Endometrium (tissue), 2 donors: ENCODE results near the gene PGP.
"Not testable (repeated sequence)": the region's sequence is repeated elsewhere in the genome, so short reads cannot be mapped to it uniquely, and the experiment has no call there.

Experiments used
- FAIRE-seq: peaks from 2 replicates; lab custom pipeline; 2012; peaks lifted over from hg19 to GRCh38; lab: Jason Lieb, UNC
- donor health status: control.
- donor health status: control.

The PGP gene

DNA sequence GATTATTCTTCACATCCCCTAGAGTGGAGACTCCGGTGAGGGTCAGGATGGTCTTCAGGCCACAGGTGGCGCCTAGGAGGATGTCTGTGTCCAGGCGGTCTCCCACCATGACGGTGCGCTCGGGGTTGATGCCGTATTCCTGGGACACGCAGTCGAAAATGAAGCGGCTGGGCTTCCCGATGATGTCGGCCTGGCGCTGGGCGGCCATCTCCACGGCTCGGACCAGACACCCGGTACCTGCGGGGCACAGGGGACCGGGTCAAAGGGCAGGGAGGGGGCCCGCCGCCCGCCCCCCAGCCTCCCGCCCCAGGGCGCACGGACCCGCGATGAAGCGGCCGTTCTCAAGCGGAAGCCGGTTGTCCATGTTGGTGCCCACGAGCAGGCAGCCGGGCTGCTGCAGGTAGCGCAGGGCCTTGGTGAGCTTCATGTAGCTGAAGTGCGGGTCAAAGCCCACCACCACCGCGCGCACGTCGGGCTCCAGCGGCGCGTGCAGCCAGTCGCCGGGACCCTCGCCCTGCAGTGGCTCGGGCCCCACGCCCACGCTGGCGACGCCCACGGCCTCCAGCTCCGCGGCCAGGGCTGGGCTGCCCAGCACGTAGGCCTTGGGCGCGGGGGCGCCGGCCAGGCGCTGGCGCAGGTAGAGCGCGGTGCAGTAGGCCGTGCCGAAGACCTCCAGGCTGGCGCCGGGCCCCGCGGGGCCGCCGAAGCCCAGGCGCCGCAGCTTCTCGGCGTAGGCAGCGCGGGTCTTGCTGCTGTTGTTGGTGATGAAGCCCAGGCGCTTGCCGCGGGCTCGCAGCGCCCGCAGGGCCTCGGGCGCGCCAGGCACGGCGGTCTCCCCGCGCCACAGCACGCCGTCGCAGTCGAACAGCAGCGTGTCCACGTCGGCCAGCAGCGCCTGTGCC, 572 bp downstream of the PGP start:
- no peak for FAIRE-seq

DNA sequence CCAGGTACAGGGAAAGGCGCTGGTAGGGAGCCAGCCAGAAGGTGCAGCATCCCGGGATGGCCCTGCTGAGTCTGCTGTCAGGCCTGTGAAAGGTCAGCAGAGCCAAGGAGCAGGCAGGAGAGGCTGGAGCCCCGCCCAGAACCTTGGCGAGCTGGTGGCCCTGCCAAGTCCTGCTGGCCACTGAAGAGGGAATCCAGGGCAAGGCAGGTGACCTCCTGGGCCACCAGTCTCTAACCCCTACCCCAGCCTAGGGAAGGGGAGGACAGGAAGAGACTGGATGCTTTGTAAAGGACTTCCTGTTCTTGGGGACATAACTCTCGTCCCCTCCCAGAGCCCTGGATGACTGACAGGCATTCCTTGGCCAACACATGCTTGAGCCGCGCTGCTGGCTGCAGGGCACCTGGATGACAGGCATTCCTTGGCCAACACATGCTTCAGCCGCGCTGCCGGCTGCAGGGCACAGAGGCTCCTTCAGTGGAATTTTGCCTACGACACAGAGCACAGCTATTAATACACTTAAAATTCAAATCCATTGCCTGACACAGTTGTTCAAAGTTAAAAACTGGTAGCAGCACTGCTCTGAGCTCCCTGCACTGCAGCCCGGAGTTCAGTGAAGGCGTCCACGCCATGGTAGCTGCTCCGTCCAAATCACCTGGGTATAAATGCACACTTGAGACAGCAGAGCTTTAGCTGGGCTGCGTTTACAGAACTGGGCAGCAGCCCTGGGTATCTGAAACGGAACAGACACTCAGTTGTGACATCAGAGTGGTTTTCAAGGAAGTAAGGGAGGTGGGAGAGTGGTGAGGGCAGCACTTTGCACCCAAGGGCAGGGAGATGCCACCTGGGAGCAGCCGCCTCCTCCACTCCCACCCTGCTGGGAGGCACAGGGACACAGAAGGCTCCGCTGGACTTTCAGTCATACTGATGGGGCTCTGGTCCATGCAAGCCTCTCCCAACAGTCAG, 2.0 kb downstream of the PGP start:
- FAIRE-seq: no peak

DNA sequence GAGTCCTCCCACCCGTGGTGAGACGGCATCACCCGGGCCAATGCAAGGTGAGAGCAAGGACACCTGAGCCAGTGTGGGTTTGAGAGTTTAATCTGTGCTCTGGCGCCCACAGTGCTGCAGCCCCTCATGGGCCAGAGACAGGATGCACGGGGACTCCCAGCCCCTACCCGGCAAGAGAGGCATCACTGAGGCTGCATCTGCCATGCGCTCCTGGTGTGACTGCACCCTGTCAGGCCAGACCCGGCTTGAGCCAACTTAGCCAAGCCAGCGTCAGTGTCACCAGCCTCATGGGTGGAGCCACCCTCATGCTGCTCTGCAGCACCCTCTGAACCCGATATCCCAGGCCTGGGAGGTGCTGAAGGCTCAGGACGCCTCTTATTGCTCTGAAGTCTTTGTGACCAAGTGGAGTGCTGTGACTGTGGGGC, 2.7 kb downstream of the PGP start:
- no peak for FAIRE-seq

- no peak for FAIRE-seq
These were observed 4.0 kb downstream of the PGP start, which contains the start of gene BRICD5 for GRCh38 chr16:2210386-2211365. TSS of gene BRICD5 (minus strand) at chr16:2210863. CDS start at chr16:2210833, 30 bp downstream.

DNA sequence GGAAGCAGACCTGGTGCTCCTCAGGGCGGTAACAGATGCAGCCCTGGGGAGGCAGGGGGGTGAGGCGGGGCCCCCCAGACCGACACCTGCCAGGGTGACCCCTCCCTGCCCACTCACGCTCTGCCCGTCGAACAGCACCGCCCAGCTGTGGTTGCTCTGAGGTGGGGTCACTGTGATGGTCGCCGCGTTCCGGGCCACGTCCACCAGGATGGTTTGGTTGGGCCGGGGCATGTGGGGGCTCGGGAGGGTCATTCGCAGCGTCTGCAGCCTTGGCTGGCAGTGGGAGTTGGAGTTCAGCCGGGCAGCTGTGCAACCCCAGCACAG, 4.7 kb downstream of the PGP start:
- FAIRE-seq: no peak

DNA sequence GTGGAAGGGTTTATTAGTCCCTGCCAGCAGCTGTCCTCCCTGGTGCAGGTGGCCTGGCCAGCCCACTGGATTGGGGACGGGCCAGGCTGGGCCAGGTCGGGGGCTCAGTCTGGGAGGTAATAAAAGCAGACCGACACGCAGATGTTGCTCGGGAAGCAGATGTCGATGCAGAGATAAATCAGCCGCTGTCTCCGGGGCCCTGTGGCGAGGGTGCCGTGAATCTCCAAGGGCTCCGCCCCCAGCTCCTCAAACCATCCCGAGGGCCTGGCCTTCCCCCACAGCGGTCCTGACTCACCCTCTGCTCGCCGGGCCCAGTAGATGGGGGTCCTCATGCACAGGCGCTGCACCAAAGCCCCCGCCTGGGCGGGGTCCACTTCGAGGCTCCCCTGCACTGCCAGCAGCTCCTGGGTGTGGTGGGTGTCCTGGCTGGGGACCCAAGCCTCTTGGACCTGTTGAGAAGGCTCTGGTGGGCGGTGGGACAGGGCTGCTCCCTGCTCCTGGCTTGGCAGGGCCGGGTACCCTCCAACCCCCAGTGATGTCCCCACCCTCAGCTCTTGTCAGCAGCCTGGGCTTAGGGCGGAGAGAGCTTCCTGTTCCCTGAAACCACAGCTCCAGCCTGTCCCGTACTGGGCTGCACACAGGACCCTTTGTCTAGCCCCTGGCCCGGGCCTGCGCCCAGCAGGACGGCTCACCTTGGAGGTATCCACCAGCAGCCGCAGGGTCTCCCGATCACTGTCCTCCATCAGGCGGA, 5.2 kb downstream of the PGP start:
- FAIRE-seq: no peak

- no peak for FAIRE-seq
These were observed 5.9 kb downstream of the PGP start for GRCh38 chr16:2208772-2209171.

DNA sequence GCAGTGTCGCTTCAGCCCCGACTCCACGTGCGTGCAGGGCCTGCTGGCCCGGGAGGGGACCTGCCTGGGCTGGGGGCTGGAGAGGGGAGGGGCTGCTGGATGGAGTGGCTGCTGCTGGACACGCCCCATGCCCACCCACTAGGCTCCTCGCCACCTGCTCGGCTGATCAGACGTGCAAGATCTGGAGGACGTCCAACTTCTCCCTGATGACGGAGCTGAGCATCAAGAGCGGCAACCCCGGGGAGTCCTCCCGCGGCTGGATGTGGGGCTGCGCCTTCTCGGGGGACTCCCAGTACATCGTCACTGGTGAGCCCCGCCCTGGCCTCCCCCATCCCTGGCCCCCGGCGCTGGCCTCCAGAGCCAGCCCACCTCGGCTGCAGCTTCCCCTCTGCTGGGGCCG, 6.3 kb downstream of the PGP start:
- no peak for FAIRE-seq

GRCh38 chr16:2207872-2208271, 6.8 kb downstream of the PGP start:
- FAIRE-seq: no peak

DNA sequence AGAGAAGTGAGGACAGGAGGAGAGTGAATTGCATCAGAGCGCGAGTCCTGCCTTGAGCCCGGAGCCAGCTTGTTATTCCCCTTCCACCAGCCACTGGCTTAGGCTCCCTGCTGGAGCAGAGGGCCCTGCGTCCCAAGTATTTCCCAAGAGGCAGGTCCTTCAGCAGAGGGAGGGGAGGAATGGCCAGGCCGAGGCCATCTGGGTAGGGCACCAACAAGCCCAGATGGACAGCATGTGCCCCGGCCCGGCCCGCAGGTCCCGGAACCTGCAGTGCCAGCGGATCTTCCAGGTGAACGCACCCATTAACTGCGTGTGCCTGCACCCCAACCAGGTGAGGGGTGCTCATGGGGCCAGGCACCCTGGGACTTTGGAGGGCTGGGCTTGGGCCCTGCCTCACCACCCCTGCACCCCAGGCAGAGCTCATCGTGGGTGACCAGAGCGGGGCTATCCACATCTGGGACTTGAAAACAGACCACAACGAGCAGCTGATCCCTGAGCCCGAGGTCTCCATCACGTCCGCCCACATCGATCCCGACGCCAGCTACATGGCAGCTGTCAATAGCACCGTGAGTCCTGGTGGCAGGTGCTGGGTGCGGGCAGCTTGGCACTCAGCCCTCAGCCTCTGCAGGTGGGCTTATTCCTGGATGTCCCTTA, 7.7 kb downstream of the PGP start:
- no peak for FAIRE-seq

- no peak for FAIRE-seq
These were observed 8.2 kb downstream of the PGP start for GRCh38 chr16:2206420-2206779.

- FAIRE-seq: no peak
These were observed 8.7 kb downstream of the PGP start for GRCh38 chr16:2205967-2206313.

DNA sequence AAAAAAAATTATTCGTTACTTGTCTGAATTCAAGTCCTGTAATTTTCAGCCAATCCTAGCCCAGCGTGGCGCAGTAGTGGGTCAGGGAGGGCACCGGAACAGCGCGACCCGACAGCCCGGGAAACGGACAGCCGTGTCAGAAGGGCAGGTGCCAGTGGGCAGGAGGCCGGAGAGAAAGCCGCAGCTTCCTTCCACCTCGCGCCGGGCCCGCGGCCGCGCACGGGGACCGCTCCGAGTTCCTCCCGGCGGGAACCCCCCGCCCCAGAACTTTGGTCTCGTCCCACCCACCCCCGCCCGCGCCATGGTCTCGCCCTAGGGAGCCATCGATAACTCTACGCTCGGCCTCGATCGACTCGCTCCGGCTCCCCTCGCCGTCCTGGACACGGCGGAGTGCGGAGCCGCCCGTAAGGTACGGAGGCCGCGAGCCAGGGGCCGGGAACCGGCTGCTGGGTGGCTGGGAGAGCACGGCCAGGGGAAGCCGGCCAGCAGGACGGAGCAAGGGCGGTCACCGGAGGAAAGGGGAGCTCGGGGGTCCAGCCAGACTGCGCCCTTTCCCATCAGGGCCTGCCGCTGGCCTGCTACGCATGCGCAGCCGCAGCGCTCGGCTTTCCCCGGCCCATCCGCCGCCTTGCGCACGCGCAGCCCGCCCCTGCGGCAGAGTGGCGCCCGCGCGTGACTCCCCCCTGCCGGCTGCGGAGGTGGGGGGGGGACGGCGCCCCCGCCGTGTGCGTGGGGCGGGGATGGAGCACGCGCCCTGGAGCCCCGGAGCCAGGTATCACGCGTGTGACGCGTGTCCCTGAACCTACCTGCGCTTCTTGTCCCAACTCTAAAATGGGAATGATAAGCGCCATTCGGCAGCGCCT, 9.3 kb downstream of the PGP start, which contains the start of gene MLST8:
Gene MLST8 (plus strand): TSS at position 351 of the 863 bp plus-strand sequence. CDS start 632 bp downstream, outside the sequence.
- no peak for FAIRE-seq

GRCh38 chr16:2204416-2205103, 10.1 kb downstream of the PGP start:
- FAIRE-seq: no peak

DNA sequence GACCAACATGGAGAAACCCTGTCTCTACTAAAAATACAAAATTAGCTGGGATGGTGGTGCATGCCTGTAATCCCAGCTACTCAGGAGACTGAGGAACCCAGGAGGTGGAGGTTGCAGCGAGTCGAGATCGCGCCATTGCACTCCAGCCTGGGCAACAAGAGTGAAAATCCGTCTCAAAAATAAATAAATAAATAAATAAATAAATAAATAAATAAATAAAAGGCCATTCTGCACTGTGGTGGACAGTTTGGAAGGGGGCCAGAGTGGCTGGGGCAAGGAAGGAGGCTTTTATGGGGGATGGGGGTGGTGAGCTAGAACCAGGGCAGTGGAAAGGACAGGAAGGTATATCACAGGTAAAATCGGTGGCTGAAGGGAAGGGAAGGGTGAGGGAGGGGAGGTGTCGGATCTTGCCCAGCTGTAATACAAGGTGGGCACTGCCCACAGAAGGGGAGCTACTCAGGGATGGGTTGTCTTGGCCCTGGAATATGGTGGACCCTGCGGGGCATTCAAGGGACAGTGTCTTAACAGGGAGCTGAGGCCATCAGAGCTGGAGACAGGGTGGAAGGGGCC, 11.4 kb downstream of the PGP start:
- FAIRE-seq: not testable (repeated sequence)

GRCh38 chr16:2200313-2200712, 14.3 kb downstream of the PGP start:
- no peak for FAIRE-seq

DNA sequence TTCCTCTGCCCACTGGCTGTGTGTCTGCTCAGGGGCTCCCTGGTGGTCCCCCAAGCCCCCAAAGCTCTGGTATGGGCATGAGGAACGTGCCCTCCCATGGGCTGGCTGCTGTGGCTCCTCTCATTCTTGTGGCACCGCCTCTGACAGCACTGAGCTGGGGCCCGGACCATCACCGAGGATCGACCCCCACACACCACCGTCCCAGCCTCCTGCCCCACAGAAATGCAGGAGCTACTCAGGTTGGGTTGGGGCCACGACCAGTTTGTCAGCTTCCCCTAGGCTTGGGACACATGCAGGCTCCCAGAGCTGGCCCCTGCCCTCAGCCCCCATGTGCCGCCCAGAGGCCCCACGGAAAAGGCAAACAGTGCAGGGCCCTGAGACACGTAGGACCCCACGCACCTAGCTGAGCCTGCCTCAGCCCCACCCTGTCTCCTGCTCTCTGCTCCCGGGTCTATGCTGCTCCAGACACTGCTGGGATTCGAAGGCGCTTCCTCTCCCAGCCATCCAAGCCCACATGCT, 15.0 kb downstream of the PGP start:
- FAIRE-seq: no peak

DNA sequence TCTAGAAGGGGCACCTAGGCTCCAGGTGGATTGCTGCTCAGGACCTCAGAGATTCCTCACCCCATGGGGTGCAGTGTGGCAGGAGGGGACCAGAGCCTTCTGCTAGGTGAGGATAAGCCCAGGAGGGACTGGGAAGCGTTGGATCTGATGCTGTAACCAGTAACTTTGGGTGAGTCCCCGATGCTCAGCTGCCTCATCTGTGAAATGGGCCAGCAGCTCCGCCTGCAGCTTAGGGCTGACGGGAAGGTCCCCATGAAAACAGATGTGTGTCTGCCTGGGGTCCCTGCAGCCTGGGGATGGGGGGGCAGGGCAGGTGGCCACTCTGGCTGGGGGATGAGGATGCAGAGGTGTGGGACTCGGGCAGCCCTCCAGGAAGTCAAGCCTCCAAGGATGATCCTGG, 15.5 kb downstream of the PGP start:
- no peak for FAIRE-seq
